HCT116 (cell line): ENCODE data around the gene BDH1. TPM values are rescaled to one million over a fixed set of nuclear protein-coding genes. Genes with fewer than 3 reads are reported as not detected.

Experiments used
- ATAC-seq: fragments of 200-7000 bp; cut with Tn5 transposase; 2 replicates; pipeline ENCODE4 v1.9.1; 2020; ENCODE audit warnings: mild to moderate bottlenecking, moderate library complexity
- BruUV-seq: library from RNA; stranded (reverse); fragments of 400-500 nt; replicated peaks from 2 replicates; lab custom pipeline; 2021; lab: Mats Ljungman, UMichigan
- CTCF ChIA-PET: fragments of 300-600 bp; sonication (Branson Sonifier 250); formaldehyde crosslinking; loops from one replicate; lab custom pipeline; 2021; ENCODE audit warnings: antibody characterized with exemption; lab: Charles Lee
- POLR2A ChIA-PET: fragments of 300-600, 350-600 bp; sonication (Branson Sonifier 250); formaldehyde crosslinking; loops from one replicate; lab custom pipeline; 2021; ENCODE audit warnings: antibody characterized with exemption; lab: Charles Lee
- RAD21 ChIA-PET, 2 experiments: fragments of 300-600 bp; sonication (Branson Sonifier 250); formaldehyde crosslinking; loops; one replicate each; lab custom pipeline; 2023; ENCODE audit warnings: low total read pairs in 2 of 2; ENCODE audit not compliant: uncharacterized antibody in 2 of 2, unreplicated experiment in 2 of 2, low non-redundant PET in 1 of 2; lab: Charles Lee
- DNase-seq: peaks from one replicate; pipeline ENCODE4 v3.0.0-alpha.2; 2010; ENCODE audit warnings: low read depth, low spot score
- H2AFZ ChIP-seq: fragments of 200-600 bp; shearing (Covaris generic), sonication (generic); 2 replicates; pipeline ENCODE4 v1.6.1; 2017; ENCODE audit warnings: low read depth, mixed run types, mixed read lengths, antibody characterized with exemption, low read length; ENCODE audit not compliant: poor library complexity, severe bottlenecking
- H3K27ac ChIP-seq: 2 replicates; pipeline ENCODE4 v1.5.1; 2012; ENCODE audit warnings: low read depth, low read length
- H3K27me3 ChIP-seq: fragments of 200-600 bp; sonication (generic); 2 replicates; pipeline ENCODE4 v1.6.1; 2016; ENCODE audit warnings: mixed run types, low read length, mixed read lengths; ENCODE audit not compliant: insufficient read depth
- H3K36me3 ChIP-seq, 2 experiments: fragments of 200-500 bp in 1 of 2; fragments of 200-600 bp in 1 of 2; sonication (Bioruptor generic) in 1 of 2; sonication (generic) in 1 of 2; 2 replicates each; pipeline versions ENCODE4 v1.5.1 to v1.6.1; 2014 to 2016; ENCODE audit warnings: low read length in 2 of 2, inconsistent platforms in 1 of 2, mixed read lengths in 1 of 2, mixed run types in 1 of 2; ENCODE audit not compliant: insufficient read depth in 2 of 2, control insufficient read depth in 1 of 2
- H3K4me1 ChIP-seq, 2 experiments: fragments of 200-600 bp in 1 of 2; sonication (generic) in 1 of 2; 2 replicates each; pipeline versions ENCODE4 v1.5.1 to v1.6.1; 2012 to 2017; ENCODE audit warnings: low read length in 2 of 2, inconsistent platforms in 1 of 2, mild to moderate bottlenecking in 1 of 2, mixed read lengths in 1 of 2, mixed run types in 1 of 2, moderate library complexity in 1 of 2; ENCODE audit not compliant: insufficient read depth in 2 of 2, control insufficient read depth in 1 of 2
- H3K4me2 ChIP-seq: fragments of 200-600 bp; sonication (generic); 2 replicates; pipeline ENCODE4 v1.6.1; 2017; ENCODE audit warnings: mixed run types, low read length, mixed read lengths
- H3K4me3 ChIP-seq, 2 experiments: fragments of 200-600 bp in 1 of 2; sonication (generic) in 1 of 2; replicated peaks in 1 of 2; 2 replicates each; pipeline ENCODE4 v1.5.1; 2011 to 2016; ENCODE audit warnings: low read length in 2 of 2, control low read depth in 1 of 2, low read depth in 1 of 2, mild to moderate bottlenecking in 1 of 2, mixed read lengths in 1 of 2, mixed run types in 1 of 2
- H3K79me2 ChIP-seq: fragments of 200-600 bp; sonication (generic); 2 replicates; pipeline ENCODE4 v1.6.1; 2017; ENCODE audit warnings: mild to moderate bottlenecking, mixed run types, low read length, moderate library complexity, mixed read lengths; ENCODE audit not compliant: insufficient read depth
- H3K9ac ChIP-seq: fragments of 200-600 bp; sonication (generic); 2 replicates; pipeline ENCODE4 v1.6.1; 2016; ENCODE audit warnings: low read length, mixed read lengths
- H3K9me2 ChIP-seq: fragments of 200-600 bp; sonication (generic), shearing (Covaris generic); 2 replicates; pipeline ENCODE4 v1.6.1; 2017; ENCODE audit warnings: mixed run types, mild to moderate bottlenecking, moderate library complexity; ENCODE audit not compliant: insufficient read depth
- H3K9me3 ChIP-seq, 2 experiments: fragments of 200-500 bp in 1 of 2; fragments of 200-600 bp in 1 of 2; sonication (Bioruptor generic) in 1 of 2; sonication (generic) in 1 of 2; 2 replicates each; pipeline ENCODE4 v1.6.1; 2014 to 2017; ENCODE audit warnings: low read length in 2 of 2, mixed read lengths in 2 of 2, inconsistent platforms in 1 of 2, low read depth in 1 of 2, mild to moderate bottlenecking in 1 of 2, mixed run types in 1 of 2, moderate library complexity in 1 of 2; ENCODE audit not compliant: control insufficient read depth in 1 of 2, insufficient read depth in 1 of 2
- H4K20me1 ChIP-seq: fragments of 200-600 bp; sonication (generic), shearing (Covaris generic); 2 replicates; pipeline ENCODE4 v1.6.1; 2017; ENCODE audit warnings: mixed run types, mild to moderate bottlenecking, moderate library complexity; ENCODE audit not compliant: insufficient read depth
- CEBPB ChIP-seq: IDR thresholded peaks from 2 replicates; pipeline ENCODE4 v1.6.1; 2012; ENCODE audit warnings: low read depth
- EGR1 ChIP-seq: IDR thresholded peaks from 2 replicates; pipeline ENCODE4 v1.6.1; 2012; ENCODE audit warnings: low read depth
- FOSL1 ChIP-seq: IDR thresholded peaks from 2 replicates; pipeline ENCODE4 v1.6.1; 2012; ENCODE audit warnings: low read depth
- JUND ChIP-seq: IDR thresholded peaks from 2 replicates; pipeline ENCODE4 v1.6.1; 2012
- POLR2AphosphoS5 ChIP-seq: IDR thresholded peaks from 2 replicates; pipeline ENCODE4 v1.6.1; 2011; ENCODE audit warnings: mild to moderate bottlenecking, low read depth, low read length, moderate library complexity
- RAD21 ChIP-seq: IDR thresholded peaks from 2 replicates; pipeline ENCODE4 v1.6.1; 2012; ENCODE audit warnings: low read depth, mild to moderate bottlenecking
- SIN3A ChIP-seq: IDR thresholded peaks from 2 replicates; pipeline ENCODE4 v1.6.1; 2012; ENCODE audit warnings: low read depth
- YY1 ChIP-seq: IDR thresholded peaks from 2 replicates; pipeline ENCODE4 v1.6.1; 2011; ENCODE audit warnings: low read length, low read depth, moderate library complexity, mild to moderate bottlenecking; ENCODE audit not compliant: insufficient replicate concordance; ENCODE audit errors: extremely low read depth
- ZNF274 ChIP-seq: fragments of 200-500 bp; sonication (Bioruptor generic); IDR thresholded peaks from 2 replicates; pipeline ENCODE4 v1.6.1; 2014; ENCODE audit warnings: mild to moderate bottlenecking, low read depth, low read length, inconsistent platforms
- intact Hi-C: fragments of 100-400 bp; cut with micrococcal nuclease; formaldehyde crosslinking; loops from 2 replicates; pipeline ENCODE4 v1.10.0; 2022
- total RNA-seq: library from RNA; stranded (reverse); gene quantifications from one replicate; pipeline ENCODE4 v1.2.1, GENCODE V29; 2021; ENCODE audit not compliant: unreplicated experiment
- TF ChIP-seq, protein P1 (sequence below): IDR thresholded peaks from 2 replicates; pipeline ENCODE4 v1.6.1; 2012
- TF ChIP-seq, protein P2 (sequence below): IDR thresholded peaks from 2 replicates; pipeline ENCODE4 v1.6.1; 2012; ENCODE audit warnings: low read depth
- TF ChIP-seq, protein P3 (sequence below): IDR thresholded peaks from 2 replicates; pipeline ENCODE4 v1.6.1; 2011; ENCODE audit warnings: mild to moderate bottlenecking, low read length, moderate library complexity; ENCODE audit not compliant: insufficient replicate concordance; ENCODE audit errors: extremely low read depth

Gene BDH1
- total RNA-seq, 1 experiment from 2014 or later: 26.6 TPM

DNA sequence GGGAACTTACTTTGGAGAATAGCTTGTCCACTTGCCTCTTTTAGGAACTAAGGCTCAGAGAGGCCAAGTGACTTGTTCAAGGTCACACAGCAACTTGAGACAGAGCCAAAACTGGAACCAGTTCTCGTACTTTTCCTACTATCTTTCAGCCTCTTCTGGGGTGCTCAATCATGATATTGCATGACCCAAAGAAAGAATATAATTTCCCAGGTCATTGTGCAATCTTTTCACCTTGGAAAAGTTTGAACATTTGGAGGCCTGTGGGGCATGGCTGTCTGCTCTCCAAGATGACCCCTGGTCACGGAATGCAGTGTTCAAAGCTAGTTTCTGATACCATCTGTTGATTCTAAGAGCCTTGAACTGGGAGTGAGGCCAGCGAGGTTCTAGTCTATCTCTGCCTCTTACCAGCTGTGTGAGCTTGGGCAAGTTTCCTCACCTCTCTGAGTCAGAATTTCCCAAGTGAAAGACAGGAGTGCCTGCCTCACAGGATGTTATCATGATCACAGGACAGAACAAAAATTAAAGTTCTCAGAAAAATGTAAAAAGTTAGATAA lies 89.7 kb downstream of the BDH1 start:
- no peaks in the 10 kb centered on the region for H3K27me3 ChIP-seq
- no peaks in the 10 kb centered on the region for H3K9me3 ChIP-seq
- H3K4me1 ChIP-seq: peaks cover 0 to 23% of the 10 kb centered on the region in 2 experiments; a peak in 2 of 4 replicates
- DNase-seq (no peak), ATAC-seq (no peak)
- no peaks in the 10 kb centered on the region for H3K9me2 ChIP-seq
- H3K27ac ChIP-seq: no peak overlapping the region
- no TSS peak for BruUV-seq
- no peak overlapping the region for H3K9ac ChIP-seq
- no peak overlapping the region for H3K4me2 ChIP-seq
- no peak overlapping the region for H3K4me3 ChIP-seq
- H3K36me3 ChIP-seq: no peaks in the 10 kb centered on the region
- H2AFZ ChIP-seq: no peak overlapping the region
- RAD21 ChIA-PET: no interaction called here
- POLR2A ChIA-PET: no interaction called here
- CTCF ChIA-PET: no interaction called here
- H4K20me1 ChIP-seq: no peaks in the 10 kb centered on the region
- TF ChIP-seq JUND (no peak), YY1 (no peak), SIN3A (no peak), CEBPB (no peak), POLR2AphosphoS5 (no peak)
- TF ChIP-seq, protein P1, sequence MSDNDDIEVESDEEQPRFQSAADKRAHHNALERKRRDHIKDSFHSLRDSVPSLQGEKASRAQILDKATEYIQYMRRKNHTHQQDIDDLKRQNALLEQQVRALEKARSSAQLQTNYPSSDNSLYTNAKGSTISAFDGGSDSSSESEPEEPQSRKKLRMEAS: peak; percentile 21; the same call in 1 of the 2 replicates
- intact Hi-C loops: no loop called here
- H3K79me2 ChIP-seq: no peaks in the 10 kb centered on the region

DNA sequence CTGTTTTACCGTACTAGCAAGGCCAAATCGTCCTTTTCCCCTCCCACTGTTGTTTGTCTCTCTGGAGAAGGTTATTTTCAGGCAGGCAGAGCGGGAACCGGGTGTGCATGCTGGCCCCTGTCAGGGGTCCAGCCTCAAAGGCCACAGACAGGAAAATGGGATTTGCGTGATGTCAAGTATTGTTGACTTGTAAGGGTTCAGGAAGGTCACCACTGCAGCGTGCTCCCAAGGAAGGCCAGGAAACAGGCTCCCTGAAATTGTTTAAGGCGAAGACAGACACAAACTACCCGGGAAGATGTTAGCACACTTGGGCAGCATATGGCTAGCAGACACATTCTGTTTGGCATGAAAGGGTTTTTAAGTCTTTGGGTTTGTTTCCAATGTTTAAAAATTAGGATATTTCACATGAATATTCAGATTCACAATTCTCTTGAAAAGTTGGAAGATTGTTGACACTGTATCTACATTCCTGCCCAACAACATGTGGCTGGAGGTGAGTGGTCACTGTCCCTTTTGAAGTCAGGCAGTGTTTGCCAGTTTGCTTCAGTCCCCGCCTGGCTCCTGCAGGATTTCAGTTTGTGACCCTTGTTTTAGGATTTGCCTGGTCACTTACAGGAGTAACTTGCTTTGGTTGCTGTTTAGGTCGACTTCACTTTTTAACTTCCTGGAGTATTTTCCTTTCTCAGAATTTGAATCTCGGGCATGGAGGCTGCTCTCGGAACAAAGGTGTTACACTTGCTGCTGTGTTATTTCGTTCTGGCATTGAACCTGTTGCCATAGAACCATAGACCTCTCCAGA lies 90.4 kb downstream of the BDH1 start:
- ChIA-PET POLR2A (no interaction called here), RAD21 (no interaction called here), CTCF (no interaction called here)
- Histone ChIP-seq H3K79me2 (no peaks in the 10 kb centered on the region), H3K9ac (no peak overlapping the region), H3K4me1 (peaks cover 0 to 23% of the 10 kb centered on the region in 2 experiments; a peak in 2 of 4 replicates), H3K27ac (no peak overlapping the region), H3K9me2 (no peaks in the 10 kb centered on the region), H3K4me3 (no peak overlapping the region), H3K4me2 (no peak overlapping the region), H2AFZ (no peak overlapping the region), H3K27me3 (no peaks in the 10 kb centered on the region), H3K9me3 (no peaks in the 10 kb centered on the region), H3K36me3 (no peaks in the 10 kb centered on the region), H4K20me1 (no peaks in the 10 kb centered on the region)
- no TSS peak for BruUV-seq
- intact Hi-C loops: no loop called here
- ATAC-seq: no peak
- no peak for DNase-seq
- no peak for TF ChIP-seq ZNF274
- TF ChIP-seq, protein P2, sequence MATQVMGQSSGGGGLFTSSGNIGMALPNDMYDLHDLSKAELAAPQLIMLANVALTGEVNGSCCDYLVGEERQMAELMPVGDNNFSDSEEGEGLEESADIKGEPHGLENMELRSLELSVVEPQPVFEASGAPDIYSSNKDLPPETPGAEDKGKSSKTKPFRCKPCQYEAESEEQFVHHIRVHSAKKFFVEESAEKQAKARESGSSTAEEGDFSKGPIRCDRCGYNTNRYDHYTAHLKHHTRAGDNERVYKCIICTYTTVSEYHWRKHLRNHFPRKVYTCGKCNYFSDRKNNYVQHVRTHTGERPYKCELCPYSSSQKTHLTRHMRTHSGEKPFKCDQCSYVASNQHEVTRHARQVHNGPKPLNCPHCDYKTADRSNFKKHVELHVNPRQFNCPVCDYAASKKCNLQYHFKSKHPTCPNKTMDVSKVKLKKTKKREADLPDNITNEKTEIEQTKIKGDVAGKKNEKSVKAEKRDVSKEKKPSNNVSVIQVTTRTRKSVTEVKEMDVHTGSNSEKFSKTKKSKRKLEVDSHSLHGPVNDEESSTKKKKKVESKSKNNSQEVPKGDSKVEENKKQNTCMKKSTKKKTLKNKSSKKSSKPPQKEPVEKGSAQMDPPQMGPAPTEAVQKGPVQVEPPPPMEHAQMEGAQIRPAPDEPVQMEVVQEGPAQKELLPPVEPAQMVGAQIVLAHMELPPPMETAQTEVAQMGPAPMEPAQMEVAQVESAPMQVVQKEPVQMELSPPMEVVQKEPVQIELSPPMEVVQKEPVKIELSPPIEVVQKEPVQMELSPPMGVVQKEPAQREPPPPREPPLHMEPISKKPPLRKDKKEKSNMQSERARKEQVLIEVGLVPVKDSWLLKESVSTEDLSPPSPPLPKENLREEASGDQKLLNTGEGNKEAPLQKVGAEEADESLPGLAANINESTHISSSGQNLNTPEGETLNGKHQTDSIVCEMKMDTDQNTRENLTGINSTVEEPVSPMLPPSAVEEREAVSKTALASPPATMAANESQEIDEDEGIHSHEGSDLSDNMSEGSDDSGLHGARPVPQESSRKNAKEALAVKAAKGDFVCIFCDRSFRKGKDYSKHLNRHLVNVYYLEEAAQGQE: no peak
- TF ChIP-seq, protein P1: no peak
- no peak for TF ChIP-seq RAD21
- TF ChIP-seq, protein P3, sequence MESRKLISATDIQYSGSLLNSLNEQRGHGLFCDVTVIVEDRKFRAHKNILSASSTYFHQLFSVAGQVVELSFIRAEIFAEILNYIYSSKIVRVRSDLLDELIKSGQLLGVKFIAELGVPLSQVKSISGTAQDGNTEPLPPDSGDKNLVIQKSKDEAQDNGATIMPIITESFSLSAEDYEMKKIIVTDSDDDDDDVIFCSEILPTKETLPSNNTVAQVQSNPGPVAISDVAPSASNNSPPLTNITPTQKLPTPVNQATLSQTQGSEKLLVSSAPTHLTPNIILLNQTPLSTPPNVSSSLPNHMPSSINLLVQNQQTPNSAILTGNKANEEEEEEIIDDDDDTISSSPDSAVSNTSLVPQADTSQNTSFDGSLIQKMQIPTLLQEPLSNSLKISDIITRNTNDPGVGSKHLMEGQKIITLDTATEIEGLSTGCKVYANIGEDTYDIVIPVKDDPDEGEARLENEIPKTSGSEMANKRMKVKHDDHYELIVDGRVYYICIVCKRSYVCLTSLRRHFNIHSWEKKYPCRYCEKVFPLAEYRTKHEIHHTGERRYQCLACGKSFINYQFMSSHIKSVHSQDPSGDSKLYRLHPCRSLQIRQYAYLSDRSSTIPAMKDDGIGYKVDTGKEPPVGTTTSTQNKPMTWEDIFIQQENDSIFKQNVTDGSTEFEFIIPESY: no peak
- no peak for TF ChIP-seq EGR1
- TF ChIP-seq FOSL1: no peak
